ENCODE results near the gene PHLDA1. TPM values are rescaled to one million over a fixed set of nuclear protein-coding genes. Genes with fewer than 3 reads are reported as not detected.

PHLDA1 gene
- total RNA-seq, 4 donors from 2014 or later = 0.59 to 34.8 (median 6.7) TPM

DNA sequence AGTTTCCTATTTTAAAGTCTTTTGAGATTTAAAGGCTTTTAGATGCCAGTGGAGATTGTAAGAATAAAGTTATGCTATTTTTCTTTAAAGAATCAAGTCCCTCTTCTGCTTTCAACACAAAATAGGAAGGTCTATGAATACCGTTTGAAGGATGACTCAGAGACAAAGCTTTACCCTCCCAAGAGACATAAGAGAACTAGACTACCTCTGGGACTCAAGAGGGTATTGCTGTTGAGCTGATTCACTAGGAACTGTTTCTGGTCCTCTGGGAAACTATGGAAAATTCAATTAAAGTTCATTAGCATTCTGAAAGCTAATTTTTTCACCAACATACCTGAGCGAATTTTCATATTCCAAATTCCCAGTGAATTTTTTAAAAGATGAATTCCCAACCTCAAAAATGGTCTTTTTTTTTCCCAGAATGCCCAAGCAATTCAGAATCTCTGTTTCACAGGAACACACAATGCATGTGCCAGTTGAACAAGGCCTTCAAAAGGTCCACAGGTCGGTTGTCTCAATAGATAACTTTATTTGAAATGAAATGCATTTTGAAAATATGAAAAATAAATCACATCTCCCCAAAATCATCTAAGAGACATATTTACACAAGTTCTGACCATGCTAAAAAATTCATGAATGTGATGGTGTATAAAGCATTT, 6.5 kb downstream of the PHLDA1 start:
- H3K9me3 ChIP-seq = no peaks in the 10 kb centered on the region
- no peaks in the 10 kb centered on the region for H3K27me3 ChIP-seq
- H3K4me3 ChIP-seq = no peak overlapping the region
- H3K4me1 ChIP-seq = no peaks in the 10 kb centered on the region
- no peak overlapping the region for H3K27ac ChIP-seq
- no peak for DNase-seq
- intact Hi-C loops (cut with DNase I; ENCODE audit: low total_unique reads) = no loop called here
- H3K36me3 ChIP-seq = no peaks in the 10 kb centered on the region
- TF ChIP-seq POLR2A (IDR thresholded peaks at IDR 0.05) (no peak), CTCF (IDR thresholded peaks at IDR 0.05) (no peak)

- Histone ChIP-seq H3K4me3 (no peak overlapping the region), H3K27me3 (no peaks in the 10 kb centered on the region), H3K4me1 (no peaks in the 10 kb centered on the region), H3K36me3 (no peaks in the 10 kb centered on the region), H3K27ac (no peak overlapping the region), H3K9me3 (no peaks in the 10 kb centered on the region)
- intact Hi-C loops (cut with DNase I; ENCODE audit: low total_unique reads) = no loop called here
- no peak for DNase-seq
- TF ChIP-seq POLR2A (IDR thresholded peaks at IDR 0.05) = no peak
- no peak for TF ChIP-seq CTCF (IDR thresholded peaks at IDR 0.05)
These were observed 7.3 kb downstream of the PHLDA1 start for GRCh38 chr12:76024102-76024781.

DNA sequence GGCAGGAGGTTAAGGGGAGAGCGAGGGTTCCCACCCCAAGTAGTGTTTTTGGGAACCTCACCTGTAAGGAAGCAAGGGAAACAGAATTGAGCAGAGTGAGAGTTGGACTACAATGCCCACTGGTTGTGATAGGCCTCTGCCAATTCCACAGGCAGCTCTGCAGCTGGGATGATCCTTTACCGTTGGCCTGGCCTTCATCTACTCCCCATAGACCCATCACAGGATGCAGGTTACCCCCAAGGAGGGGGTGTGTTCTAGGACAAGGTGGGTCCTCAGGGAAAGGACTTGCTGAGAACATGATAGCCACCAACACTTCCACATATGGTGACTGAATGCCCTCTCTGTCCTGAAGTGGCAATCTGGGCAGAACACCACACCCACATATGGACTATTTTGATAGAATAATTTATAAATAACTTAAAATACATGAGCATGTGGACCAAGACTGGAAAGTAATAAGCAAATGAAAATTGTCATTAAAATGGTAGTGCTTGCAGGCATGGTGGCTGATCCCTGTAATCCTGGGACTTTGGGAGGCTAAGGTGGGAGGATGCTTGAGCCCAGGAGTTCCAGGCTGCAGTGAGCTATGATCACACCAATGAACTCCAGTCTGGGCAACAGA, 8.4 kb downstream of the PHLDA1 start:
- H3K36me3 ChIP-seq = no peaks in the 10 kb centered on the region
- no peak for TF ChIP-seq POLR2A (IDR thresholded peaks at IDR 0.05)
- no peak for TF ChIP-seq CTCF (IDR thresholded peaks at IDR 0.05)
- H3K4me3 ChIP-seq = no peak overlapping the region
- intact Hi-C loops (cut with DNase I; ENCODE audit: low total_unique reads) = no loop called here
- H3K4me1 ChIP-seq = no peaks in the 10 kb centered on the region
- DNase-seq = no peak
- H3K27ac ChIP-seq = no peak overlapping the region
- H3K9me3 ChIP-seq = no peaks in the 10 kb centered on the region
- no peaks in the 10 kb centered on the region for H3K27me3 ChIP-seq

DNA sequence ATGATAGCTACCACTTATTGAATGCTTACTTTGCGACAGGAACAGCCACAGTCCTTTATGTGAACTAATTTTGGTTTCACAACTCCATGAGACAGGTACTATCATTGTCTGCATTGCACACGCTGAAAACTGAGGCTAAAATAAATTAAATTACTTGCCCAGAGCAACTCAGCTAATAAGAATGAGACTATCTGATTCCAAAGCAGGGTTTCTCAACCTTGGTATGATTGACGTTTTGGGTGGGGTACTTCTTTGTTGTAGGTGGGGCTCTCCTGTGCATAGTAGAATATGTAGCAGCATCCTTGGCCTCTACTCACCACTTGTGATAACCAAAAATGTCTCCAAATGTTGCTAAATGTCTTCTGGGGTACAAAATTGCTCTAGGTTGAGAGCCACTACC, 9.1 kb downstream of the PHLDA1 start:
- DNase-seq = no peak
- TF ChIP-seq CTCF (IDR thresholded peaks at IDR 0.05) (no peak), POLR2A (IDR thresholded peaks at IDR 0.05) (no peak)
- H3K9me3 ChIP-seq = no peaks in the 10 kb centered on the region
- intact Hi-C loops (cut with DNase I; ENCODE audit: low total_unique reads) = no loop called here
- H3K4me3 ChIP-seq = no peak overlapping the region
- no peaks in the 10 kb centered on the region for H3K27me3 ChIP-seq
- H3K36me3 ChIP-seq = no peaks in the 10 kb centered on the region
- no peak overlapping the region for H3K27ac ChIP-seq
- no peaks in the 10 kb centered on the region for H3K4me1 ChIP-seq

All from uterus (tissue), 4 donors.